ENCODE data around the gene ECPAS.
"Not testable (repeated sequence)": the region's sequence is repeated elsewhere in the genome, so short reads cannot be mapped to it uniquely, and the experiment has no call there.

ECPAS gene, protein sequence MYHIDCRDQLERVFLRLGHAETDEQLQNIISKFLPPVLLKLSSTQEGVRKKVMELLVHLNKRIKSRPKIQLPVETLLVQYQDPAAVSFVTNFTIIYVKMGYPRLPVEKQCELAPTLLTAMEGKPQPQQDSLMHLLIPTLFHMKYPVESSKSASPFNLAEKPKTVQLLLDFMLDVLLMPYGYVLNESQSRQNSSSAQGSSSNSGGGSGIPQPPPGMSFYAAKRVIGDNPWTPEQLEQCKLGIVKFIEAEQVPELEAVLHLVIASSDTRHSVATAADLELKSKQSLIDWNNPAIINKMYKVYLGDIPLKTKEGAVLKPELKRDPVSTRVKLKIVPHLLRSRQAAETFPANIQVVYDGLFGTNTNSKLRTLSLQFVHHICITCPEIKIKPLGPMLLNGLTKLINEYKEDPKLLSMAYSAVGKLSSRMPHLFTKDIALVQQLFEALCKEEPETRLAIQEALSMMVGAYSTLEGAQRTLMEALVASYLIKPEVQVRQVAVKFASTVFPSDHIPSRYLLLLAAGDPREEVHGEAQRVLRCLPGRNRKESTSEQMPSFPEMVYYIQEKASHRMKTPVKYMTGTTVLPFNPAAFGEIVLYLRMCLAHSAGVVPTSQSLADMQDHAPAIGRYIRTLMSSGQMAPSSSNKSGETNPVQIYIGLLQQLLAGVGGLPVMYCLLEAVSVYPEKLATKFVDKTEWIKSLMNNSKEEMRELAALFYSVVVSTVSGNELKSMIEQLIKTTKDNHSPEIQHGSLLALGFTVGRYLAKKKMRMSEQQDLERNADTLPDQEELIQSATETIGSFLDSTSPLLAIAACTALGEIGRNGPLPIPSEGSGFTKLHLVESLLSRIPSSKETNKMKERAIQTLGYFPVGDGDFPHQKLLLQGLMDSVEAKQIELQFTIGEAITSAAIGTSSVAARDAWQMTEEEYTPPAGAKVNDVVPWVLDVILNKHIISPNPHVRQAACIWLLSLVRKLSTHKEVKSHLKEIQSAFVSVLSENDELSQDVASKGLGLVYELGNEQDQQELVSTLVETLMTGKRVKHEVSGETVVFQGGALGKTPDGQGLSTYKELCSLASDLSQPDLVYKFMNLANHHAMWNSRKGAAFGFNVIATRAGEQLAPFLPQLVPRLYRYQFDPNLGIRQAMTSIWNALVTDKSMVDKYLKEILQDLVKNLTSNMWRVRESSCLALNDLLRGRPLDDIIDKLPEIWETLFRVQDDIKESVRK (N-terminal part only)

DNA sequence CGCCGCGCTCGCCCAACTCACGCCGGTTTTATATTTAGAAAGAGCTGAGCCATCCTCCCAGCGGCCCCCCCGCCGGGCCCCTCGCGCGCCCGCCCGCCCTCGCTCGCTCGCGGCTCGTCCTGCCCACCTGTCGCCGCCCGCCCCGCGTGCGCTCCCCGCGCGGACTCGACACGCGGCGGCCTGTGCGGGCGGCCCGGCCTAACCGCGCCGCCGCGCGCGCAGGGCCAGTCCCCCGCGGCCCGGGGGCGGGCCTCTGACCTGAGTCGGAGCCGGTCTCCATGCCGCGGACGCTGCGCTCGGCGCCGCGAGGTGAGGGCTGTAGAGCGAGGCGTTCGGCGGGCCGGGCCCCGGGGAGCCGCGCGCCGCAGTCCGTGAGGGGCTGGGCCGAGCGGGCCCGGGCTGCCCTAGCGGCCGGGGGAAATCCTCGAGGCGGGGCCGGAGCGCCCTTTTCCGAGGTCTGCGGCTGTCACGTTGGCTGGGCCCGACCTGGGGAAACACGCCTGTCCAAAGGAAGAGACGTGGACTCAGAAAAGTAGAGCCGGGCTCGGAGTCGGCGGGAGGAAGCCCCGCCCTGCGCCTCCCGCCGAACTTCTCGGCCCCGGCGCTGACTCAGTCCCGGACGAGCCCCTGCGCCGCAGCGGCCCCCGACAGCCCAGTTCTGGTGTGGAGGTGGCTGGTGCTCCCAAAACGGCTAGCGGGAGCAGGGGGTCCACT, at the start of gene ECPAS:
Gene ECPAS (minus strand): TSS at position 526 of the 714 bp plus-strand sequence. CDS start 11,465 bp downstream, outside the sequence.
- DNase-seq: peak; percentile 46

DNA sequence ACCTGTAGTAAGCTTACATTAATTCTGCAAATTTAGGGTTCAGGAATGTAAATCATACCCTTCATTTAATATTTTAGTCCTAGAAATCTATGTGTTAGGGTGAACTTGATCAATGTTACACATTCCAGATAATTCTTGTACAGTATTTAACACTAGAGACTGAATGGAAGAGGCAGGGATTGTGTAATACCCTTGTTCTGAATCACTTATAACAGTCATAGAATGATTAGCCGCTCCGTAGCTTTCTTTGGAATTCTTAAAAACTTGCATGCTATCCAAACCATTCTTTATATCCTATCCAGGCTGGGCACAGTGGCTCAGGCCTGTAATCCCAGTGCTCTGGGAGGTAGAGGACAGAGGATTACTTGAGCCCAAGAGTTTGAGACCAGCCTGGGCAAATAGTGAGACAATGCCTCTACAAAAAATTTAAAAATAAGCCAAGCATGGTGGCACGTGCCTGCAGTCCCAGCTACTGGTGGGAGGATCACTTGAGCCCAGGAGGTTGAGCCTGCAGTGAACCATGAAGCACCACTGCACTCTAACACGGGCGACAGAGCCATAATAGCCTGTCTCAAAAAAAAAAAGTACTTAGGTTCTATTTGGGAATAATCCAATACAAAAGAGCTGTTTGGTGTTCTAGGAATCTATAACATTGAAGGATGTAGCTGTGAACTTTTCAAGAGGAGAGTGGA, 49.1 kb upstream of the ECPAS start:
- DNase-seq: peak; percentile 58

DNA sequence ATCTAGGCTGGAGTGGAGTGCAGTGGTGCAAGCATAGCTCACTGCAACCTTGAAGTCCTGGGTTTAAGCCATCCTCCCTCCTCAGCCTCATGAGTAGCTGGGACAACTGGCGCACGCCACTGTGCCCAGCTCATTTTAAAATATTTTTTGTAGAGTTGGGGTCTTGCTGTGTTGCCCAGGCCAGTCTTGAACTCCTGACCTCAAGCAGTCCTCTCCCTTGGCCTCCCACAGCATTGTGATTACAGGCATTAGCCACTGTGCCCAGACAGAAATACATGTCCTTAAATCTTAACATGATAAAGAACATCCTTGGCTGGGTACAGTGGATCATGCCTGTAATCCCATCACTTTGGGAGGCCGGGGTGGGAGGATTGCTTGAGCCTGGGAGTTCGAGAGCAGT, 47.5 kb upstream of the ECPAS start:
- no peak for DNase-seq

DNA sequence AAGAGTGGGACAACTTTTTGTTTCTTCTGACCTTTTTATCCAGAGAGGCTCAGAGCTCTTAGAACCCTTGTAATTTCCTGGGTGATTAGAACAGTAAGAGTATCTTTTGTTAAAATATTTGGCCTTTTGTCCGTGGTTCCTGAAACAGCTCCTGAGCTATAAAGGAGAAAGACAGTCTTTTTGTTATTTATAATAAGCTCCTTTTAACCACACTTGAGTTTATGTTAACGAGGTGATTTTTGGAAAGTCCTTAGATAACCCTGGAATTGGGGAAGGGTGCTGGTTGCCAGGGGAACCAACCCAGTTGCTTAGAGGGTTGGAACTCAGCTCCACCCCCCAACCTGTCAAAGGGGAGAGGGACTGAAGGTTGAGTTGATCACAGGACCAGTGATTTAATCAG, 45.6 kb upstream of the ECPAS start:
- no peak for DNase-seq

DNA sequence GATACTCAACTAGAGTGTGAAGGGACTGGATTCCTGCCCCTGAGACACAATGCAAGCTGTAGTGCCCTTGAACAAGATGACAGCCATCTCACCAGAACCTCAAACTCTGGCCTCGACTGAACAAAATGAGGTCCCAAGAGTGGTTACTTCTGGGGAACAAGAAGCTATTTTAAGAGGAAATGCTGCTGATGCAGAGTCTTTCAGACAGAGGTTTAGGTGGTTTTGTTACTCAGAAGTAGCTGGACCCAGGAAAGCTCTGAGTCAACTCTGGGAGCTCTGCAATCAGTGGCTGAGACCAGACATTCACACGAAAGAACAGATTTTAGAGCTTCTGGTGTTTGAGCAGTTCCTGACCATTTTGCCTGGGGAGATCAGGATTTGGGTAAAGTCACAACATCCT, 43.2 kb upstream of the ECPAS start:
- DNase-seq: no peak

DNA sequence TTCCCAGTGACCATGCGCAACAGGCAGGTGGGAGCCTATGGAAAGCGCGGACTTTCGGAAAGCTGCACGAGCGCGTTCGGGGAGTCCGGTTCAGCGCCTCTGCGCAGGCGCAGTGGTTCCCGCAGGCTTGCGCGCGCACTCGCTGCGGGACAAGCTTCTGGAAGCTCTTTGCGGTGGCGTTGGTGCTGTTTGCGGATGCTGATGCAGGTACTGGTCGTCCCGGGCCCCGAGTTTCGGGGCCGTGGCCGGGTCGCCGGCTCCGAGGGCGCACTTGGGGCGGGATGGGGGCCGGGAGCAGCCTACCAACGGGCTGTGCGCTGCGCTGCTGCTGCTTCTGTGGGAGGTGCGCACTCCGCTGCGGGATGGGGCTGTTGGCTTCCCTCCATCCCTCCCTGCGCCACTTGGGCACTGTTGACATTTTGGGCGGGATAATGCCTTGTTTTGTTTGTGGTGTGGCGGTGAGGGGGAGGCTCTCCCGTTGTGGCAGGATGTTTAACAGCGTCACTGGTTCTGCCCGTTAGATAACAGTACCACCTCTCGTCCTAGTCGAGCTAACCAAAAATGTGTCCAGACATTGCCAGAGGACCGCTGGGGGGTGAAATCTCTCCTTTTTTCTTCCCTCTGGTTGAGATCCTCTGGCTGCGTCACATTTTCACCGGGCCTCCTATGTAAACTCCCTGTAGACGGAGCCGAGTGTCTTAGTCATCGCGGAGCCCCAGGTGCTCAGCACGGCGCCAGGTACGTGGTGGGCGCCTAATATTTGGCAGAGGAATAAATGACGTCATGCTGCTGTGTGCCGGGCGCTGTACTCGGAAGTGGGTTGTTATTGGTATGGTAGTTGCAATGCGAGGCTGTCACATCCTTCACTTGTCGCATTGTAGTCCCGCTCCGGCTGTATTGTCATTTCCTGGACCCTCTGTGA, 41.1 kb upstream of the ECPAS start, which contains the start of gene ZNF483:
Gene ZNF483 (plus strand): TSS at position 124 of the 922 bp plus-strand sequence. CDS start 2,217 bp downstream, outside the sequence.
- DNase-seq: peak; percentile 80

DNA sequence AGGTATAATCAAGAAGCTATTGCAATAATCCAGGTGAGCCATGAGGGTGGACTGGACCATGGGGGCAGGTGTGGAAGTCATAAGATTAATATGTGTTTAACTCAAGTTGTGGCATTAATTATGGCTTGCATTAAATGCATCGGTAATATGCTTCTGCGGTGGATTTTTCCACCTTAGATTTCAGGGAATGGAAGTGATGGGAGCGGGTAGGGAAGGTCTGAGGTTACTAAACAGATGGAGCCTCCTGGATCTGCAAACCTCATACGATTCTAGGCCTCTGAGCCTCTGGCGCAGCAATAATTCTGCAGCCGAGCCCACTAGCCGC, 40.5 kb upstream of the ECPAS start:
- no peak for DNase-seq

DNA sequence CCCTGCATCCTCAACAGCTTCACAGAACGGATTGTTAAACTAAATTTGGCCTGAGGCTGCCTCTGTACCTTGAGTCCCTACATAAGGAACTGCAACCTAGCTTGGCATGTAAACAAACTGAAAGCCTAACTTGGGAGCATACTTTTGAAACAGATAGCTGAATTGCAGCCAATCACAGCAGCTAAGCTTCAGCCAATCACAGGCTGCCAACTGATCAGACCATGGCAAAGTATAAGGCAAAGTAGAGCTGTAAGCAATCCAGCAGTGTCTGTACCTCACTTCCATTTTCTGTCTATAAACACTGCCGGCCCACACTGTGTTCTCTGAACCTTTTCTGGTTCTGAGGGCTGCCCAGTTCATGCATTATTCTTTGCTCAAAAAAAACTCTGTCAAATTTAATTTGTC, 31.9 kb upstream of the ECPAS start:
- DNase-seq: no peak

DNA sequence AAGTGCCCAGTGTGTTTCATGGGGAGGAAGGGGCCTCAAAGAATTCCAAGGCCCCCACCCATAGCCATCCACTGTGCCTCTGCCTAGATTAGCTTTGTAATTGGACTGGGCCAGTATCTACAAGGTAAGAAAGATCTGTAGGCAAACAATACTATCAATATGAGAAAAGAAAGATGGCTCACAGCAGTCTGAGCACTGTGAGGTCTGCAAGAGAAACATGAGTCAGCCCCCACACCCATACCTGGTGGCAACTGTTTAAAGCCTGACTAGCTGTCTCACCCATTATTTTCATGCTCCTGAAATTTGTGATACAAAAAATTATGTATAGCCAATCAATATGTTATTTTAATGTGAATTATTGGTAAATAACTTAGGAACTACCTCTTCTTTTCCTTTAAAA, 30.8 kb upstream of the ECPAS start:
- no peak for DNase-seq

DNA sequence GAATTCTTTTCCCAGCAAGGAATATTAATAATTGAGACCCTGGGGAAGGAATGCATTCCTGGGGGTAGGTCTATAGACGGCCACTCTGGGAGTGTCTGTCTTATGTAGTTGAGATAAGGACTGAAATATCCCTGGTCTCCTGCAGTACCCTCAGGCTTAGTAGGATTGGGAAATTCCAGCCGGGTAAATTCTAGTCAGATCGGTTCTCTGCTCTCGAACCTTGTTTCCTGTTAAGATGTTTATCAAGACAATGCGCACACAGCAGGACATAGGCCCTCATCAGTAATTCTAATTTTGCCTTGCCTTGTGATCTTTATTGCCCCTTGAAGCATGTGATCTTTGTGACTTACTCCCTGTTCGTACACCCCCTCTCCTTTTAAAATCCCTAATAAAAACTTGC, 27.4 kb upstream of the ECPAS start:
- not testable (repeated sequence) for DNase-seq

DNA sequence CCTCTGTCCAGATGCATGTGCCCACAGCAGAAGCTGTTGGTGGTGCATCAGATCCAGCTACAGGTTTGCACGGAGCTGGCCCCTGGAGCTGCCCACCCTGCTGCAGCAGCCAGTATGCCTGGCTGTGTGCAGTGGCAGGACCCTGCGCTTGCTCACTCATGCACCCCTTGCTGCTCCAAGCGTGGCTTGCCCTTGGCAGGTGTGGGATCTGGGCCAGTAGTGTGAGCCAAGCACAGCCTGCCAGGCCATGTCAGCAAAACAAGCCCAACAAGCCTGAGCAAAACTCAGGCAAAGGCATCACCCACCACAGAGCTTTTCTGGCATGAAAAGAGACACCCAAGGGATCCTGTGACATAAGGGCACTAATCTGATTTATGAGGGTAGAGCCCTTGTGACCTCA, 18.3 kb upstream of the ECPAS start:
- no peak for DNase-seq

DNA sequence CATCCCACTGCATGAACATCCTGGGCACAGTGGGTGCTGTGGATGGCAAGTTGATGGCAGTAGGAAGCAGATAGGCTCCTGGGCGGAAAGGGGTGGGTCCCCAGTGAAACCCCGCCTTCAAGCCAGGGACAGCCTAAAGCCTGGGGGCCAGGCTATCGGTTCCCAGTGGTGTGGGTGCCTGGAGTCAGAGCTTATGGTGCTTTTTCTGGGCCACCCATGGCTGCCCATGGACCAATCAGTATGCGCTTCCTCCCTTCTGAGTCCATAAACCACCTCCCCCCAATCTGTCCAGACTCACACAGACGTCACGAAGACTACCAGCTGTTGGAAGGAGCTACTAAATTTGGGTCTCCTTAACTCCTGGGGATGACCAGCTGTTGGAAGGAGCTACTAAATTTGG, 17.5 kb upstream of the ECPAS start:
- no peak for DNase-seq

DNA sequence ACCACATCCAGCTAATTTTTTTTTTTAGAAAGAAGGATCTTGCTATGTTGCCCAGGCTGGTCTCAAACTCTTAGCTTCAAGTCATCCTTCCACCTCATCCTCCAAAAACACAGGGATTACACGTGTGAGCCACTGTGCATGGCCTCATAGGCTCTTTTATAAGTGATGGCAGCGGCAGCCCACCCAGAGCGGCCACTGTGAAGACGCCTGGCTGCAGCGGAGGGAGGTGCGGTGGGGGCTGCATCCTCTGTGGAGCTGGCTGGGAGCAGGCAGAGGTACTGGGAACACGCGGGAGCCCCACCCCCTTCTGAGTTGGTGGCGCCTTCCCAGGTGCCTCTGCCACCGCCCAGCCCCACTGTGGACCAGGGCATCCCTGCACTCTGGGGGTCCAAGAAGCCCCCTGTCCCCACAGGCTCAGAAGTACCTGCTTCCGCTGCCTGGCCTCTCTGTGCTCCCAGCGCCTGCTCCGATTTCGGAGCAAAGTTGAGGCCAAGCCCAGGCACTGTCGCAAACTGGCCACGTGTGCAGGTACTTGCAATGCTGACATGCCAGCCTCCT, 16.9 kb upstream of the ECPAS start:
- no peak for DNase-seq

DNA sequence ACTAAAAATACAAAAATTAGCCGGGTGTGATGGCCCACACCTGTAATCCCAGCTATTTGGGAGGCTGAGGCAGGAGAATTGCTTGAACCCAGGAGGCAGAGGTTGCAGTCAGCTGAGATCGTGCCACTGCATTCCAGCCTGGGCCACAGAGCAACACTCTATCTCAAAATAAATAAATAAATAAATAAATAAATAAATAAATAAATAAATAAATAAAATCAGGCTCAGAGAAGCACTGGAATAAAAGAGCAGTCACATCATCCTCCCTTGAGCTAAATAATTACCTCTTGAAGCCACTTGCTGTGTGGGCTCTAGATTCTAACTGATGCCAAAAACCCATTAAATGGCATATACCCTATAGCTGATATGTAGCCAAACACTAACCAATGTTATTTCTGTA, 13.0 kb upstream of the ECPAS start:
- not testable (repeated sequence) for DNase-seq

DNA sequence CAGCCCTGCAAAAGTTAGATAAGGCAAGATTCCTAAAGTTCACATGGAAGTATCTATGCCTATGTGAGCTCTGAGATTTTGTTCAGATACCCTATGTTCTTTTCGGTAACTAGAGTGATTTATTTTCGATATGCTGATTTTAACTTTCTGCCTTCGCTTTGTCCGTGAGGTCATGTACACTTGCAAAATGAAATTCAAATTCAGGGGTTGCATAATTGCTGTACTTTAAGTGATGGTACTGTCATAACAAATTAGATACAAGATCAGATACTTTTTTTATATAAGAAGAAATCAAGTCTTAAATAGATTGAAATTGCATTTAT, 350 bp upstream of the ECPAS start:
- peak; percentile 46 for DNase-seq

DNA sequence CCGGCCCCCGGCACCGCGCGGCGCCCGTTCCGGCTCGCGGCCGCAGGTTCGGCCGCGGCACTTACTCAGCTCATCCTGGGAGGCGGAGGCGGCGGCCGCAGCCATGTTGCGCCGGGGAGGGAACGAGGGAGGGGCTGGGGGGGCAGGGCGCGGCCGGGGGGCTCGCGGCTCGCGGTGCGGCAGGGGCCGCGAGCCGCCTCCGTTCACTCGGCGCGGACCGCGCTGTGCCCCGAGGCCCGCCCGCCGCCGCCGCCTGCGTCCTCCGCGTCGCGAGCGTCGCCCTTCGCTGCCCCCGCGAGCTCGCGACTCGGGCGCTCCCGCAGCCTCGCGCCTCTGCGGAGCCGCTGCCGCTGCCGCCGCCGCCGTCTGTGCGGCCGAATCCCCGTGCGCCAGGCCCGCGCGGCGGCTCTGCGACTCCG, 735 bp downstream of the ECPAS start:
- no peak for DNase-seq

DNA sequence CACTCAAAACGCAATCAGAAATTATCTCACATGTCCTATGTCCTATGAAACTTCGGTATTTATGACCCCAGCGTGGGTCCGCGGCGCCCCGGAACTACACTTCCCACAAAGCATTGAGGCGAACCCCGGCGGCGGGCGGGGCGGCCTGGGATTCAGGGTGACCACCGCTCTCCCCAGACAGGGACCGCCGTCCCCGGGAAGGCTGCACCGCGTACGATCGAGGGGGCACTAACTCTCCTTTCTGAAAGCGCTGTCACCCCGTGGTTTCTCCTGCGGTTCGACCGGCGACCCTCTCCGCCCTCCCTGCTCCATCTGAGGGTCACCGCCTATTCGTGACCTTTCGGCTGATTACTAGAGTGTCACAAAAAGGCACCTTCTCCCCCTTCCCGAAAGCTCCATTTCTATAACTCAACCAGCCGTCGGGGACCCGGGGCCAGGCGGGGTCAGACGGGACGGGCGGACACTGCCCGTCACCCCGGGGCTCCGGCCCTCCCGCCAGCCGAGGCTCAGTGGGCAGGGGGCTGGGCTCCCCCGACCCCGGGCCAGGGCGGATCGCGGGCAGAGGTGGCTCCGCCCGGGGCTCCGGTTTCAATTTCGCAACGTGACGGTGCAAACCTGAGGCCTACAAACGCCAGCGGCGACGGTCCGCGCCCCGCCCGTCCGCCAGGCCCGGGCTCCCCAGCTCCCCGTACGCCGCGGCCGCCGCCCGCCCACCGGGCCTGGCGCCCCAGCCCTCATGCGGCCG, 1.3 kb downstream of the ECPAS start:
- peak; percentile 66 for DNase-seq

DNA sequence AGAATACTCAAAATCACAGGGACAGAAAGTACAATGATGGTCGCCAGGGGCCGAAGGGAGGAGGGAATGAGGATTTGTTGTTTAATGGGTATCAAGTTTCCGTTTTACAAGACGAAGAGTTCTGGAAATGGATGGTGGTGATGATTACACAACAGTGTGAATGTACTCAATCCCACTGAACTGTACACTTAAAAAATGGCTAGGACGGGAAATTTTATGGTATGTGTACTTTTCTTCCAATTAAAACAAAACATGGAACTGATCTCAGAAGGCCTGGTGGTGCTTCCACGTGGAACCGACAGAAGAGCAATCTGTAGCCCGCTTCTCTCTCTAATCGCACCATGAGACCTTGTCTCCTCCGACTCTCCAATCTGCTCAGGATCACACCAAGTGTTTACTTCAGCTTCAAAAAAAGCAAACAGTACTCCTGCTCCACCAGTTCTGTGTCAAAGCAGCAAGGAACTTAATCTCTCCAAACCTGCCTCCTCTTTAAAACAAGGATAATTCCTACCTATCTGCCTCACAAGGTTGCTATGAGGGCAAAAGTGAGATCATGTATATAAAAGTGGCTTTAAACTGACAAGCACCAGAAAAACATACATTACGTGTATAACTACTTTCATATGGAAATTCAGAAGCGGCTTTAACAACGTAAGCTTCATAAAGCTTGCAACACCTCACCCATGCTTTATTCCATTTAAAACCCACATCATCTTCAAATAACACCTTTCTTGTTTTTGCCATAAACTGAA, 2.1 kb downstream of the ECPAS start:
- peak; percentile 70 for DNase-seq

DNA sequence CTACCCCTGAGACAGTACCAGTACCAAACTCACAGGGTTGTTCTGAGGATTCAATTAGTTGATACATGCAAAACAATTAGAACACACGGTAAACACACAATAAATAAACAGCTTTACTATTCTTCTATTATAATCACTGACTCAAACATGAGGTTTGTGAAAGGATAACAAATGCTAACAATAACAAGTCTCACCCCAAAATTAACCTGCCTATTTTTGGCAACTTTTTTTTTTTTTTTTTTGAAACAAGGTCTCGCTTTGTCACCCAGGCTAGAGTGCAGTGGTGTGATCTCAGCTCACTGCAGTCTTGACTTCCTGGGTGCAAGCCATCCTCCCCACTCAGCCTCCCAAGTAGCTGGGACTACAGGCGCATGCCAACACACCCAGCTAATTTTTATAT, 6.5 kb downstream of the ECPAS start:
- DNase-seq: no peak

Measured in DMS79 treated with DMSO at 0.1 percent for 48 hours (cell line).